HEK293 (cell line): ENCODE measurements around the gene PANX2.

Source experiments
- CTCF ChIA-PET: fragments of 350-600 bp; formaldehyde crosslinking; extraction: SDS; loops from one replicate; lab custom pipeline; 2021; ENCODE audit warnings: antibody characterized with exemption; lab: Yijun Ruan, JAX
- POLR2A ChIA-PET: fragments of 300-600 bp; formaldehyde crosslinking; extraction: SDS; loops from one replicate; lab custom pipeline; 2020; ENCODE audit warnings: antibody characterized with exemption, inconsistent platforms; lab: Yijun Ruan, JAX
- H3K27ac ChIP-seq: fragments of 200-500 bp; sonication (Bioruptor generic); 2 replicates; pipeline ENCODE4 v1.5.1; 2014; ENCODE audit warnings: low read depth, low read length, control low read depth, inconsistent platforms; ENCODE audit errors: extremely low read depth
- H3K36me3 ChIP-seq, 2 experiments: fragments of 200-500 bp in 1 of 2; sonication (Bioruptor generic) in 1 of 2; 1 replicate in 1 of 2; 2 replicates in 1 of 2; pipeline ENCODE4 v1.5.1; 2014 to 2017; ENCODE audit warnings: inconsistent platforms in 2 of 2, low read length in 2 of 2; ENCODE audit not compliant: control insufficient read depth in 2 of 2, insufficient read depth in 1 of 2
- H3K4me1 ChIP-seq: fragments of 200-500 bp; sonication (Bioruptor generic); 2 replicates; pipeline ENCODE4 v1.5.1; 2014; ENCODE audit warnings: mild to moderate bottlenecking, low read length, inconsistent platforms; ENCODE audit not compliant: control insufficient read depth, insufficient read depth
- H3K4me3 ChIP-seq: 2 replicates; pipeline ENCODE4 v1.5.1; 2011; ENCODE audit warnings: low read depth, mild to moderate bottlenecking, control low read depth, low read length, moderate library complexity
- H3K9me3 ChIP-seq: fragments of 200-500 bp; sonication (Bioruptor generic); 2 replicates; pipeline ENCODE4 v1.5.1; 2014; ENCODE audit warnings: low read depth, low read length, inconsistent platforms; ENCODE audit not compliant: control insufficient read depth, insufficient read depth
- GFI1B ChIP-seq: fragments of 450-650 bp; formaldehyde crosslinking; IDR thresholded peaks from 2 replicates; pipeline ENCODE4 v1.5.1; 2016; ENCODE audit warnings: missing biosample characterization, missing genetic modification characterization
- KLF17 ChIP-seq: fragments of 450-650 bp; formaldehyde crosslinking; IDR thresholded peaks from 2 replicates; pipeline ENCODE4 v1.5.1; 2016; ENCODE audit warnings: missing biosample characterization, missing genetic modification characterization
- OVOL3 ChIP-seq: fragments of 450-650 bp; formaldehyde crosslinking; IDR thresholded peaks from 2 replicates; pipeline ENCODE4 v1.5.1; 2016; ENCODE audit warnings: missing biosample characterization, missing genetic modification characterization
- RBAK ChIP-seq: fragments of 450-650 bp; formaldehyde crosslinking; IDR thresholded peaks from 2 replicates; pipeline ENCODE4 v1.5.1; 2016; ENCODE audit warnings: missing biosample characterization, missing genetic modification characterization
- REPIN1 ChIP-seq: fragments of 450-650 bp; formaldehyde crosslinking; IDR thresholded peaks from 2 replicates; pipeline ENCODE4 v1.5.1; 2017; ENCODE audit warnings: missing biosample characterization, missing genetic modification characterization, low read depth
- SP2 ChIP-seq: fragments of 450-650 bp; formaldehyde crosslinking; IDR thresholded peaks from 2 replicates; pipeline ENCODE4 v1.5.1; 2016; ENCODE audit warnings: missing biosample characterization, missing genetic modification characterization
- ZBTB11 ChIP-seq: fragments of 450-650 bp; formaldehyde crosslinking; conservative IDR thresholded peaks from 2 replicates; pipeline ENCODE4 v1.5.1; 2016; ENCODE audit warnings: low read depth, missing biosample characterization, missing genetic modification characterization
- ZBTB17 ChIP-seq: fragments of 450-650 bp; formaldehyde crosslinking; IDR thresholded peaks from 2 replicates; pipeline ENCODE4 v1.5.1; 2016; ENCODE audit warnings: missing biosample characterization, missing genetic modification characterization
- ZBTB20 ChIP-seq: fragments of 450-650 bp; formaldehyde crosslinking; IDR thresholded peaks from 2 replicates; pipeline ENCODE4 v1.5.1; 2016; ENCODE audit warnings: missing biosample characterization, missing genetic modification characterization
- ZBTB21 ChIP-seq: fragments of 450-650 bp; formaldehyde crosslinking; IDR thresholded peaks from 2 replicates; pipeline ENCODE4 v1.5.1; 2017; ENCODE audit warnings: missing biosample characterization, missing genetic modification characterization
- ZFP3 ChIP-seq: fragments of 450-650 bp; formaldehyde crosslinking; IDR thresholded peaks from 2 replicates; pipeline ENCODE4 v1.5.1; 2016; ENCODE audit warnings: low read depth, missing biosample characterization, missing genetic modification characterization
- ZFP69B ChIP-seq: fragments of 450-650 bp; formaldehyde crosslinking; IDR thresholded peaks from 2 replicates; pipeline ENCODE4 v1.5.1; 2016; ENCODE audit warnings: missing biosample characterization, missing genetic modification characterization
- ZIC2 ChIP-seq: fragments of 450-650 bp; formaldehyde crosslinking; IDR thresholded peaks from 2 replicates; pipeline ENCODE4 v1.5.1; 2016; ENCODE audit warnings: missing biosample characterization, missing genetic modification characterization
- ZNF132 ChIP-seq: fragments of 450-650 bp; formaldehyde crosslinking; IDR thresholded peaks from 2 replicates; pipeline ENCODE4 v1.5.1; 2017; ENCODE audit warnings: missing biosample characterization, missing genetic modification characterization, borderline replicate concordance
- ZNF184 ChIP-seq: fragments of 450-650 bp; IDR thresholded peaks from 2 replicates; pipeline ENCODE4 v1.5.1; 2018; ENCODE audit warnings: missing biosample characterization, mild to moderate bottlenecking, missing genetic modification characterization
- ZNF24 ChIP-seq: fragments of 450-650 bp; formaldehyde crosslinking; IDR thresholded peaks from 2 replicates; pipeline ENCODE4 v1.5.1; 2016; ENCODE audit warnings: missing biosample characterization, missing genetic modification characterization
- ZNF266 ChIP-seq: fragments of 450-650 bp; formaldehyde crosslinking; IDR thresholded peaks from 2 replicates; pipeline ENCODE4 v1.5.1; 2016; ENCODE audit warnings: missing biosample characterization, missing genetic modification characterization, low read depth
- ZNF324 ChIP-seq: fragments of 450-650 bp; formaldehyde crosslinking; IDR thresholded peaks from 2 replicates; pipeline ENCODE4 v1.5.1; 2016; ENCODE audit warnings: missing biosample characterization, missing genetic modification characterization
- ZNF473 ChIP-seq: fragments of 450-650 bp; formaldehyde crosslinking; IDR thresholded peaks from 2 replicates; pipeline ENCODE4 v1.5.1; 2017; ENCODE audit warnings: missing biosample characterization, missing genetic modification characterization
- ZNF510 ChIP-seq: fragments of 450-650 bp; formaldehyde crosslinking; IDR thresholded peaks from 2 replicates; pipeline ENCODE4 v1.5.1; 2018; ENCODE audit warnings: mild to moderate bottlenecking, missing genetic modification characterization, missing biosample characterization; ENCODE audit not compliant: insufficient replicate concordance
- ZNF513 ChIP-seq: fragments of 450-650 bp; IDR thresholded peaks from 2 replicates; pipeline ENCODE4 v1.5.1; 2018; ENCODE audit warnings: missing biosample characterization, missing genetic modification characterization
- ZNF514 ChIP-seq: fragments of 450-650 bp; formaldehyde crosslinking; IDR thresholded peaks from 2 replicates; pipeline ENCODE4 v1.5.1; 2016; ENCODE audit warnings: missing biosample characterization, missing genetic modification characterization
- ZNF544 ChIP-seq: fragments of 450-650 bp; formaldehyde crosslinking; IDR thresholded peaks from 2 replicates; pipeline ENCODE4 v1.5.0; 2017; ENCODE audit warnings: missing biosample characterization, missing genetic modification characterization
- ZNF571 ChIP-seq: fragments of 450-650 bp; formaldehyde crosslinking; IDR thresholded peaks from 2 replicates; pipeline ENCODE4 v1.5.0; 2017; ENCODE audit warnings: missing biosample characterization, missing genetic modification characterization
- ZNF580 ChIP-seq: fragments of 450-650 bp; formaldehyde crosslinking; IDR thresholded peaks from 2 replicates; pipeline ENCODE4 v1.5.1; 2016; ENCODE audit warnings: missing biosample characterization, missing genetic modification characterization
- ZNF777 ChIP-seq: fragments of 450-650 bp; formaldehyde crosslinking; IDR thresholded peaks from 2 replicates; pipeline ENCODE4 v1.5.1; 2017; ENCODE audit warnings: missing biosample characterization, missing genetic modification characterization, borderline replicate concordance
- ZSCAN23 ChIP-seq: fragments of 450-650 bp; formaldehyde crosslinking; IDR thresholded peaks from 2 replicates; pipeline ENCODE4 v1.5.1; 2016; ENCODE audit warnings: missing biosample characterization, missing genetic modification characterization
- TF ChIP-seq, protein P1 (sequence below): fragments of 450-650 bp; formaldehyde crosslinking; IDR thresholded peaks from 2 replicates; pipeline ENCODE4 v1.5.1; 2016; ENCODE audit warnings: missing biosample characterization, missing genetic modification characterization, borderline replicate concordance

The PANX2 gene

GRCh38 chr22:50121202-50121740 lies 49.3 kb upstream of the PANX2 start:
- Histone ChIP-seq H3K4me3 (no peak overlapping the region), H3K4me1 (no peaks in the 10 kb centered on the region), H3K27ac (no peak overlapping the region), H3K9me3 (no peaks in the 10 kb centered on the region), H3K36me3 (no peaks in the 10 kb centered on the region)
- CTCF ChIA-PET = no interaction called here
- POLR2A ChIA-PET = no interaction called here
- TF ChIP-seq ZBTB17 (tag by site-specific recombination) (no peak), ZNF266 (tag by site-specific recombination) (0 out of 2 replicates have a peak, but pooled peaks have one; percentile 34), ZNF184 (tag by site-specific recombination) (no peak), ZNF132 (no peak), OVOL3 (no peak), ZBTB20 (tag by site-specific recombination) (no peak), SP2 (tag by site-specific recombination) (no peak), ZNF544 (tag by site-specific recombination) (no peak), ZNF777 (tag by site-specific recombination) (no peak)

GRCh38 chr22:50123119-50123518 lies 47.4 kb upstream of the PANX2 start:
- Histone ChIP-seq H3K9me3 (no peaks in the 10 kb centered on the region), H3K27ac (no peak overlapping the region), H3K4me3 (no peak overlapping the region), H3K4me1 (no peaks in the 10 kb centered on the region)
- CTCF ChIA-PET = no interaction called here
- TF ChIP-seq RBAK (tag by site-specific recombination) = no peak
- no peak for TF ChIP-seq ZNF571 (tag by site-specific recombination)
- TF ChIP-seq ZNF324 (tag by site-specific recombination) = no peak
- TF ChIP-seq ZNF580 = no peak
- TF ChIP-seq ZSCAN23 (tag by site-specific recombination) = no peak
- no peak for TF ChIP-seq ZFP3 (tag by site-specific recombination)
- TF ChIP-seq ZNF514 (tag by site-specific recombination) = no peak
- TF ChIP-seq ZNF513 (tag by site-specific recombination) = no peak
- TF ChIP-seq, protein P1, sequence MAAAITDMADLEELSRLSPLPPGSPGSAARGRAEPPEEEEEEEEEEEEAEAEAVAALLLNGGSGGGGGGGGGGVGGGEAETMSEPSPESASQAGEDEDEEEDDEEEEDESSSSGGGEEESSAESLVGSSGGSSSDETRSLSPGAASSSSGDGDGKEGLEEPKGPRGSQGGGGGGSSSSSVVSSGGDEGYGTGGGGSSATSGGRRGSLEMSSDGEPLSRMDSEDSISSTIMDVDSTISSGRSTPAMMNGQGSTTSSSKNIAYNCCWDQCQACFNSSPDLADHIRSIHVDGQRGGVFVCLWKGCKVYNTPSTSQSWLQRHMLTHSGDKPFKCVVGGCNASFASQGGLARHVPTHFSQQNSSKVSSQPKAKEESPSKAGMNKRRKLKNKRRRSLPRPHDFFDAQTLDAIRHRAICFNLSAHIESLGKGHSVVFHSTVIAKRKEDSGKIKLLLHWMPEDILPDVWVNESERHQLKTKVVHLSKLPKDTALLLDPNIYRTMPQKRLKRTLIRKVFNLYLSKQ = no peak
- no peak for TF ChIP-seq GFI1B (tag by site-specific recombination)
- TF ChIP-seq, all 188 proteins: peak for 0
- no peaks in the 10 kb centered on the region for H3K36me3 ChIP-seq
- POLR2A ChIA-PET = no interaction called here

GRCh38 chr22:50125029-50125428 lies 45.5 kb upstream of the PANX2 start:
- no peaks in the 10 kb centered on the region for H3K4me1 ChIP-seq
- H3K36me3 ChIP-seq = no peaks in the 10 kb centered on the region
- ChIA-PET CTCF (no interaction called here), POLR2A (no interaction called here)
- H3K9me3 ChIP-seq = no peaks in the 10 kb centered on the region
- H3K27ac ChIP-seq = no peak overlapping the region
- no peak overlapping the region for H3K4me3 ChIP-seq
- TF ChIP-seq ZNF510 (tag by site-specific recombination) (no peak), REPIN1 (no peak), KLF17 (tag by site-specific recombination) (no peak), ZFP69B (tag by site-specific recombination) (no peak), ZNF24 (tag by site-specific recombination) (no peak), ZNF473 (tag by site-specific recombination) (no peak), ZIC2 (no peak), ZBTB11 (tag by site-specific recombination) (no peak), ZBTB21 (tag by site-specific recombination) (no peak)
